ENCODE data around the gene DEGS1. TPM values are rescaled to one million over a fixed set of nuclear protein-coding genes. Genes with fewer than 3 reads are reported as not detected.

The DEGS1 gene
- total and polyA plus RNA-seq, 4 donors = 70.3 to 94.4 (median 79.8) TPM

Small RNAs within 50 kb of the gene (small RNA-seq; reads per million reads assigned to genes)
- gene AC092809.3 (ENCODE audit: low replicate concordance) = not detected
- not detected for gene RF00139 (ENCODE audit: low replicate concordance)

Other genes with a start within 250 kb of the DEGS1 start
- gene FBXO28, start 69.1 kb upstream of the DEGS1 start, total RNA-seq = 10 to 100 TPM; 26.0 to 42.3 TPM
- 10 to 100 TPM; 20.1 to 27.2 TPM for gene FBXO28, start 69.1 kb upstream of the DEGS1 start, polyA plus RNA-seq (ENCODE audit: insufficient read length in 2 of 2)
- gene NVL, start 146.9 kb downstream of the DEGS1 start, total RNA-seq = 10 to 100 TPM; 29.6 to 31.5 TPM
- 10 to 100 TPM; 31.4 to 33.9 TPM for gene NVL, start 146.9 kb downstream of the DEGS1 start, polyA plus RNA-seq (ENCODE audit: insufficient read length in 2 of 2)
- gene CNIH4, start 173.6 kb downstream of the DEGS1 start, total RNA-seq = 10 to 100 TPM; 32.5 to 46.1 TPM
- 10 to 100 TPM; 33.2 to 33.4 TPM for gene CNIH4, start 173.6 kb downstream of the DEGS1 start, polyA plus RNA-seq (ENCODE audit: insufficient read length in 2 of 2)

Data from spinal cord (tissue), 4 donors.